GM12874 (cell line): ENCODE data around the gene POLD4.

Source experiments
- TF ChIP-seq, protein P1 (sequence below): IDR thresholded peaks from 2 replicates; pipeline ENCODE4 v1.5.1; 2011; ENCODE audit warnings: low read depth, mild to moderate bottlenecking, control low read depth, low read length, moderate library complexity; ENCODE audit not compliant: insufficient read depth

Gene POLD4

GRCh38 chr11:67353317-67354074 lies at the start of gene POLD4:
Gene POLD4, minus strand, starts transcription at chr11:67353546. Its CDS starts 147 bp downstream, at chr11:67353399.
- TF ChIP-seq, protein P1, sequence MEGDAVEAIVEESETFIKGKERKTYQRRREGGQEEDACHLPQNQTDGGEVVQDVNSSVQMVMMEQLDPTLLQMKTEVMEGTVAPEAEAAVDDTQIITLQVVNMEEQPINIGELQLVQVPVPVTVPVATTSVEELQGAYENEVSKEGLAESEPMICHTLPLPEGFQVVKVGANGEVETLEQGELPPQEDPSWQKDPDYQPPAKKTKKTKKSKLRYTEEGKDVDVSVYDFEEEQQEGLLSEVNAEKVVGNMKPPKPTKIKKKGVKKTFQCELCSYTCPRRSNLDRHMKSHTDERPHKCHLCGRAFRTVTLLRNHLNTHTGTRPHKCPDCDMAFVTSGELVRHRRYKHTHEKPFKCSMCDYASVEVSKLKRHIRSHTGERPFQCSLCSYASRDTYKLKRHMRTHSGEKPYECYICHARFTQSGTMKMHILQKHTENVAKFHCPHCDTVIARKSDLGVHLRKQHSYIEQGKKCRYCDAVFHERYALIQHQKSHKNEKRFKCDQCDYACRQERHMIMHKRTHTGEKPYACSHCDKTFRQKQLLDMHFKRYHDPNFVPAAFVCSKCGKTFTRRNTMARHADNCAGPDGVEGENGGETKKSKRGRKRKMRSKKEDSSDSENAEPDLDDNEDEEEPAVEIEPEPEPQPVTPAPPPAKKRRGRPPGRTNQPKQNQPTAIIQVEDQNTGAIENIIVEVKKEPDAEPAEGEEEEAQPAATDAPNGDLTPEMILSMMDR: no peak

DNA sequence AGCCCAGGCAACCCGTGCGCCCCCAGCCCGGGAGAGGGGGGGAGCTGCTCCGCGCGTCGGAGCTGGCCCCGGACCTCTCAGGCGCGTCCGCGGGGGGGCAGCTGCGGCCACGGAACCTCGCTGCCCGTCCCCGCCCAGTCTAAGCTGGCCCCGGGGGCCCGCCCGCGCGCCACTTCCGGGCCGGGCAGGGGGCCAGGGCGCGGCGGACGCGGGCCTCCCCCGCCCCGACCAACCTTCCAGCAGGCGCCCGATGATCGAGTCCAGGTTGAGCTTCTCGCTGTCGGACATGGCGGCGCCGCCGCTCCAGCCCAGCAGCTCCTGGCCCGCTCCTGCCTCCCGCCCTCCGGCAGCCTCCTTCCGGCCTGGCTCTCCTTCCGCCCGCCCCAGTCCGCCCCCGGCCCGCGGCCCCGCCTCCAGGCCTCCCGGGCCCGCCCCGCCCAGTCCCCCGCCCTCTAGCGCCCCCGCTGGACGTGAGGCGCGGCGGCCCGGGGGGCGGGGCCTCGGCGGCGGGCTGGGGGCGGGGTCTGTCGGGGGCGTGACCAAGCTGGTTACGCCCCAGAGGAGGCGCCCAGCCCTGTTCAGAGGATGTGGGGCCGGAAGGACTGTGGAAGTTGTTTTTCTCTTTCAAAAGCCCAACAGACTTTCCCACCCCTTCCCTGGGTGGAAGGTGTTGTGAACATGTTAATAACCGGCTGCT lies 48.3 kb upstream of the POLD4 start, which contains the start of gene PPP1CA:
TSS of gene PPP1CA (minus strand) at position 364 of the 697 bp plus-strand sequence. CDS start at position 288, 76 bp downstream.
- TF ChIP-seq, protein P1: peak; percentile 26; the same call in 1 of the 2 replicates

- TF ChIP-seq, protein P1: no peak
Measured at GRCh38 chr11:67400942-67401494, 47.7 kb upstream of the POLD4 start.

- TF ChIP-seq, protein P1: no peak
Measured at GRCh38 chr11:67400251-67400941, 47.0 kb upstream of the POLD4 start.

DNA sequence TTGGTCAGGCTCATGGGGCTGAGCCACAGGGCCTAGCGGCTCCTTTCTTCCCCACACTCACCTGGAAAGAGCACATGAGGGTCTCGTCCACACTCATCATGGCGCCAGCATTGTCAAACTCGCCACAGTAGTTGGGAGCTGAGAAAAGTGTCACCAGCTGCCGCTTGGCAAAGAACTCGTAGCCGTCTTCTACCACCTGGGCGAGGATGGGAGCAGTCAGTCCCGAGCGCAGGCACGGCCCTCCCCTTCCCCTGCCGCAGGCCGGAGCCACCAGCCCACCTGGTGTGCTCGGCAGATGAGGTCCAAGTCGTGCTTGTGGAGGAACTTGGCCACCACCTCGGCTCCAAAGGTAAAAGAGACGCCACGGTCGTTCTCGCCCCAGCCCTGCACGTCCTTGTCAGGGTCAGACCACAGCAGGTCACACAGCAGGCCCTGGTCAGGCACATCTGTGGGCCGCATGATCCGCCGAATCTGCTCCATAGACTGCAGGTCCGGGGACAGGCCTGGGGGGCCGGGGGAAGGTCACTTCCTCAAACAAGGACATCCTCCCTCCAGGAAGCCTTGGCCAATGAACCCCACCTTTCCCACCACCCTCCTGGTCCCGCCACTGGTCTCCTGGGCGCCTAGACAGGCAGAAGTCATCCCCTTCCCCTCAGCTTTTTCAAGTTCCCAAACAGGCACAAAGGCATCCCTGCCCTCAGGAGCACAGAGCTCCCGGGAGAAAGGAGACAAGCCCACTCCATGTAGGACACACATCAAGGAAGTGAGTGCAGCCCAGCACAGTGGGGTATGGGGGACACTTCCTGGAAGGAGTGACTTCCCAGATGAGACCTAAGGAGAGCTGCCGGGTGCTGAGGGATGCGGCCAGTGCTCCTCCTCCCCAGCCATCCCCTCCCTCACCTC lies 45.6 kb upstream of the POLD4 start:
- TF ChIP-seq, protein P1: no peak

- TF ChIP-seq, protein P1: no peak
Measured at GRCh38 chr11:67397986-67398660, 44.8 kb upstream of the POLD4 start.
